Liver (tissue), 9 donors: ENCODE measurements around the gene EGFLAM. TPM values are rescaled to one million over a fixed set of nuclear protein-coding genes. Genes with fewer than 3 reads are reported as not detected.

Experiments used
- DNase-seq: peaks from one replicate; pipeline ENCODE4 v3.0.0-alpha.2; 2017; ENCODE audit warnings: low spot score
- H3K27ac ChIP-seq, 2 donors: one replicate each; pipeline ENCODE4 v1.7.0; 2013; ENCODE audit warnings: inconsistent platforms in 2 of 2, low read length in 2 of 2, control low read depth in 1 of 2, low read depth in 1 of 2, mild to moderate bottlenecking in 1 of 2
- H3K27me3 ChIP-seq, 4 donors: one replicate each; pipeline versions ENCODE4 v1.6.1 to v1.7.0; 2013; ENCODE audit warnings: low read length in 3 of 4, inconsistent platforms in 1 of 4, mild to moderate bottlenecking in 1 of 4, moderate library complexity in 1 of 4; ENCODE audit not compliant: control insufficient read depth in 4 of 4, insufficient read depth in 4 of 4
- H3K36me3 ChIP-seq, 4 donors: one replicate each; pipeline versions ENCODE4 v1.6.1 to v1.7.0; 2013; ENCODE audit warnings: low read length in 3 of 4, mild to moderate bottlenecking in 3 of 4, low read depth in 1 of 4, moderate library complexity in 1 of 4; ENCODE audit not compliant: control insufficient read depth in 4 of 4, insufficient read depth in 3 of 4
- H3K4me1 ChIP-seq, 4 donors: one replicate each; pipeline versions ENCODE4 v1.6.1 to v1.7.0; 2013; ENCODE audit warnings: low read length in 3 of 4, mild to moderate bottlenecking in 3 of 4, moderate library complexity in 1 of 4; ENCODE audit not compliant: control insufficient read depth in 4 of 4, insufficient read depth in 4 of 4
- H3K4me3 ChIP-seq, 3 donors: one replicate each; pipeline versions ENCODE4 v1.6.1 to v1.7.0; 2013; ENCODE audit warnings: low read length in 3 of 3, control low read depth in 1 of 3, low read depth in 1 of 3, mild to moderate bottlenecking in 1 of 3
- H3K9ac ChIP-seq, 2 donors: one replicate each; pipeline ENCODE4 v1.7.0; 2013; ENCODE audit warnings: low read length in 2 of 2, mild to moderate bottlenecking in 2 of 2, moderate library complexity in 2 of 2, control low read depth in 1 of 2, low read depth in 1 of 2
- H3K9me3 ChIP-seq, 4 donors: one replicate each; pipeline versions ENCODE4 v1.6.1 to v1.7.0; 2013; ENCODE audit warnings: low read length in 3 of 4; ENCODE audit not compliant: control insufficient read depth in 4 of 4
- ATF3 ChIP-seq: IDR thresholded peaks from 2 replicates; pipeline ENCODE4 v1.6.1; 2016; ENCODE audit warnings: antibody characterized with exemption
- EGR1 ChIP-seq, 2 donors: IDR thresholded peaks; 2 replicates each; pipeline ENCODE4 v1.6.1; 2016 to 2018; ENCODE audit warnings: antibody characterized with exemption in 2 of 2, low read depth in 2 of 2
- FOXA1 ChIP-seq: IDR thresholded peaks from 2 replicates; pipeline ENCODE4 v1.6.1; 2016; ENCODE audit warnings: antibody characterized with exemption
- FOXA2 ChIP-seq: IDR thresholded peaks from 2 replicates; pipeline ENCODE4 v1.6.1; 2016; ENCODE audit warnings: antibody characterized with exemption
- GABPA ChIP-seq, 2 donors: IDR thresholded peaks in 1 of 2; conservative IDR thresholded peaks in 1 of 2; 2 replicates each; pipeline ENCODE4 v1.6.1; 2016; ENCODE audit warnings: antibody characterized with exemption in 2 of 2, mild to moderate bottlenecking in 1 of 2, moderate library complexity in 1 of 2
- HNF4A ChIP-seq, 2 donors: conservative IDR thresholded peaks; 2 replicates each; pipeline ENCODE4 v1.6.1; 2016; ENCODE audit warnings: antibody characterized with exemption in 2 of 2, mild to moderate bottlenecking in 2 of 2
- HNF4G ChIP-seq: IDR thresholded peaks from 2 replicates; pipeline ENCODE4 v1.6.1; 2016; ENCODE audit warnings: antibody characterized with exemption
- JUND ChIP-seq, 2 donors: IDR thresholded peaks; 2 replicates each; pipeline ENCODE4 v1.6.1; 2016; ENCODE audit warnings: antibody characterized with exemption in 2 of 2
- NR2F2 ChIP-seq: IDR thresholded peaks from 2 replicates; pipeline ENCODE4 v1.6.1; 2016; ENCODE audit warnings: antibody characterized with exemption
- RAD21 ChIP-seq, 2 donors: IDR thresholded peaks; 2 replicates each; pipeline ENCODE4 v1.6.1; 2016; ENCODE audit warnings: antibody characterized with exemption in 2 of 2, mild to moderate bottlenecking in 2 of 2
- REST ChIP-seq: IDR thresholded peaks from 2 replicates; pipeline ENCODE4 v1.6.1; 2016; ENCODE audit warnings: antibody characterized with exemption, mild to moderate bottlenecking
- RXRA ChIP-seq, 2 donors: IDR thresholded peaks; 2 replicates each; pipeline ENCODE4 v1.6.1; 2017 to 2018; ENCODE audit warnings: antibody characterized with exemption in 2 of 2, mild to moderate bottlenecking in 1 of 2
- SP1 ChIP-seq: IDR thresholded peaks from 2 replicates; pipeline ENCODE4 v1.6.1; 2018; ENCODE audit warnings: antibody characterized with exemption, mild to moderate bottlenecking
- TAF1 ChIP-seq: conservative IDR thresholded peaks from 2 replicates; pipeline ENCODE4 v1.6.1; 2016; ENCODE audit warnings: antibody characterized with exemption, mild to moderate bottlenecking
- YY1 ChIP-seq: IDR thresholded peaks from 2 replicates; pipeline ENCODE4 v1.6.1; 2016; ENCODE audit warnings: antibody characterized with exemption, mild to moderate bottlenecking
- WGBS: extraction: QIAGEN DNeasy Blood & Tissue Kit; methylation state at CpG from one replicate; pipeline ENCODE4 v1.1.7; 2013; 5-methylcytosine and 5-hydroxymethylcytosine counted together
- polyA plus RNA-seq, 2 donors: library from polyadenylated mRNA; stranded (reverse) in 1 of 2; unstranded in 1 of 2; fragments of 200-250 nt in 1 of 2; fragments of >200 nt in 1 of 2; fragmentation: Nextera tagmentation in 1 of 2; extraction: Ambion mirVana in 1 of 2; gene quantifications; one replicate each; pipeline versions ENCODE4 v1.2.1 to v1.2.3, GENCODE V29; 2013 to 2015
- total RNA-seq, 2 donors: library from RNA; depleted of rRNA; stranded (reverse); fragments of >200 nt; gene quantifications; one replicate each; pipeline ENCODE4 v1.2.3, GENCODE V29; 2014
- TF ChIP-seq, protein P1 (sequence below): IDR thresholded peaks from 2 replicates; pipeline ENCODE4 v1.6.1; 2016; ENCODE audit warnings: antibody characterized with exemption
- TF ChIP-seq, protein P2 (sequence below): fragments of 150-350 bp; IDR thresholded peaks from 2 replicates; pipeline ENCODE4 v1.5.1; 2017; ENCODE audit warnings: improper control_type of control experiment, low read depth, low read length; ENCODE audit not compliant: missing input control
- donor health status: healthy.
- donor health status: healthy.
- donor health status: healthy.
- donor health status: healthy.
- donor health status: healthy.

EGFLAM gene
- total and polyA plus RNA-seq, 4 donors = 1.1 to 4.9 (median 1.9) TPM

DNA sequence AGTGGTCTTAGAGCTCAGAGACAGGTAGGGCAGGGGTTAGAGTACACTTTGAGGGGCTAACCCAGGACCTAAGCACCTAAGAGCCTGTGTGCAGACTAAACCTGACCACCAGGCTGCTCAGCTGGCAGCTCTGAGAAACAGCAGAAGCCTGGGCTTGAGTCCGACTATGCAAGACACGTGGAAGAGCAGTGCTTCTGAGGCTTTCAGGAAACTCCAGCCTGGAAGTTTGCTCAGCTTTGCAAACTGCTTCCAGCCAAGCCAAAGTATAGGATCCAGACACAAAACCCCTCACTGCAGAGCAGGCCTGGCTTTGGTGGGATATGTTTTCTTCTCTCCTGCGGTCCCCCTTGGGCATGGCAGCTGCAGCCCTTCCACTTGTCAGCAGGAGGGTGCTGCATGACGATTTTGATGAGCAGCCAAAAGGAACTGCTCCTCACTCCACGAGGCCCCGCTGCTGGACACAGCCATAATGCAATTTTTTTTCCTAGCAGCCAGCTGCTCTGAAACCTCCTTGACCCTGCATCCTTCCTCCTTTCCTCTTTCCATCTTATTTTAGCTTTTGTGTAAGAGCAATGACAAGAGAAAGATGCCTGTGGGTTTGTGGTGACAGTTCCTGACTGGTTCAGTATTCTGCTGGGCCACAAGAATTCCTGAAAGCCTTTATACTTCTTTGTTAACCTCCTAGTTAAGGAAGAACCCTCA lies 175.0 kb downstream of the EGFLAM start:
- Histone ChIP-seq H3K36me3 (no peaks in the 10 kb centered on the region), H3K4me1 (no peaks in the 10 kb centered on the region), H3K9me3 (no peaks in the 10 kb centered on the region), H3K4me3 (no peak overlapping the region), H3K9ac (no peak overlapping the region), H3K27ac (no peak overlapping the region), H3K27me3 (peaks cover 0 to 4% (median 1%) of the 10 kb centered on the region in 4 donors)
- DNase-seq = peak; percentile 38
- WGBS = 62% methylated on average over 6 of the region's 6 CpGs
- no peak for TF ChIP-seq SP1
- TF ChIP-seq, protein P1, sequence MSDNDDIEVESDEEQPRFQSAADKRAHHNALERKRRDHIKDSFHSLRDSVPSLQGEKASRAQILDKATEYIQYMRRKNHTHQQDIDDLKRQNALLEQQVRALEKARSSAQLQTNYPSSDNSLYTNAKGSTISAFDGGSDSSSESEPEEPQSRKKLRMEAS = no peak
- no peak for TF ChIP-seq FOXA1
- TF ChIP-seq TAF1 = no peak
- no peak for TF ChIP-seq ATF3
- TF ChIP-seq NR2F2 = peak; percentile 91
- no peak for TF ChIP-seq GABPA (IDR thresholded peaks at IDR 0.05 in 1 of 2, conservative IDR thresholded peaks at IDR 0.05 in 1 of 2)
- TF ChIP-seq HNF4G = no peak
- TF ChIP-seq HNF4A (conservative IDR thresholded peaks at IDR 0.05) = no peak
- TF ChIP-seq REST = no peak
- TF ChIP-seq, protein P2, sequence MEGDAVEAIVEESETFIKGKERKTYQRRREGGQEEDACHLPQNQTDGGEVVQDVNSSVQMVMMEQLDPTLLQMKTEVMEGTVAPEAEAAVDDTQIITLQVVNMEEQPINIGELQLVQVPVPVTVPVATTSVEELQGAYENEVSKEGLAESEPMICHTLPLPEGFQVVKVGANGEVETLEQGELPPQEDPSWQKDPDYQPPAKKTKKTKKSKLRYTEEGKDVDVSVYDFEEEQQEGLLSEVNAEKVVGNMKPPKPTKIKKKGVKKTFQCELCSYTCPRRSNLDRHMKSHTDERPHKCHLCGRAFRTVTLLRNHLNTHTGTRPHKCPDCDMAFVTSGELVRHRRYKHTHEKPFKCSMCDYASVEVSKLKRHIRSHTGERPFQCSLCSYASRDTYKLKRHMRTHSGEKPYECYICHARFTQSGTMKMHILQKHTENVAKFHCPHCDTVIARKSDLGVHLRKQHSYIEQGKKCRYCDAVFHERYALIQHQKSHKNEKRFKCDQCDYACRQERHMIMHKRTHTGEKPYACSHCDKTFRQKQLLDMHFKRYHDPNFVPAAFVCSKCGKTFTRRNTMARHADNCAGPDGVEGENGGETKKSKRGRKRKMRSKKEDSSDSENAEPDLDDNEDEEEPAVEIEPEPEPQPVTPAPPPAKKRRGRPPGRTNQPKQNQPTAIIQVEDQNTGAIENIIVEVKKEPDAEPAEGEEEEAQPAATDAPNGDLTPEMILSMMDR = peak; percentile 5
- TF ChIP-seq FOXA2 = no peak

GRCh38 chr5:38434966-38435705 lies 176.8 kb downstream of the EGFLAM start:
- 95% methylated on average over 7 of the region's 7 CpGs for WGBS
- TF ChIP-seq FOXA1 (no peak), HNF4G (no peak), JUND (IDR thresholded peaks at IDR 0.05) (no peak), RXRA (IDR thresholded peaks at IDR 0.05) (no peak), RAD21 (IDR thresholded peaks at IDR 0.05) (no peak), EGR1 (IDR thresholded peaks at IDR 0.05; ENCODE audit: low read depth in 2 of 2) (no peak), SP1 (no peak), GABPA (IDR thresholded peaks at IDR 0.05 in 1 of 2, conservative IDR thresholded peaks at IDR 0.05 in 1 of 2) (no peak), ATF3 (no peak), YY1 (no peak), REST (no peak), TAF1 (no peak)
- TF ChIP-seq, protein P1 = no peak
- TF ChIP-seq, protein P2 = no peak

More at GRCh38 chr5:38434966-38435705, 176.8 kb downstream of the EGFLAM start:
- no peak for DNase-seq
- Histone ChIP-seq H3K27ac (no peak overlapping the region), H3K9me3 (no peaks in the 10 kb centered on the region), H3K9ac (no peak overlapping the region), H3K4me1 (no peaks in the 10 kb centered on the region), H3K27me3 (peaks cover 0 to 4% (median 1%) of the 10 kb centered on the region in 4 donors), H3K4me3 (no peak overlapping the region), H3K36me3 (no peaks in the 10 kb centered on the region)
